GM12878 (cell line): ENCODE measurements around the gene KRTAP17-1. TPM values are rescaled to one million over a fixed set of nuclear protein-coding genes. Genes with fewer than 3 reads are reported as not detected.
A peak's percentile ranks its signal among the peaks of the same experiment; 100 is the strongest.

ENCODE experiments used
- CHD2 ChIP-seq: IDR thresholded peaks from 2 replicates; pipeline ENCODE4 v1.6.1; 2011; ENCODE audit warnings: low read depth, low read length, improper control_type of control experiment, borderline replicate concordance
- IRF5 ChIP-seq: fragments of 450-650 bp; IDR thresholded peaks from 2 replicates; pipeline ENCODE4 v1.6.1; 2017; ENCODE audit warnings: borderline replicate concordance
- RAD21 ChIP-seq: IDR thresholded peaks from 2 replicates; pipeline ENCODE4 v1.6.1; 2011; ENCODE audit warnings: mild to moderate bottlenecking, low read depth, low read length, moderate library complexity; ENCODE audit not compliant: insufficient read depth
- SMC3 ChIP-seq: IDR thresholded peaks from 2 replicates; pipeline ENCODE4 v1.6.1; 2011; ENCODE audit warnings: low read length, improper control_type of control experiment, borderline replicate concordance
- TAF1 ChIP-seq: IDR thresholded peaks from 2 replicates; pipeline ENCODE4 v1.6.1; 2011; ENCODE audit warnings: mild to moderate bottlenecking, low read depth, low read length, borderline replicate concordance
- ZBTB4 ChIP-seq: fragments of 450-650 bp; formaldehyde crosslinking; IDR thresholded peaks from 2 replicates; pipeline ENCODE4 v1.4.0; 2022; ENCODE audit warnings: mild to moderate bottlenecking, moderate library complexity
- ZNF687 ChIP-seq: fragments of 450-650 bp; IDR thresholded peaks from 2 replicates; pipeline ENCODE4 v1.6.1; 2017; ENCODE audit warnings: mild to moderate bottlenecking, moderate library complexity
- polyA plus RNA-seq, 11 experiments: library from polyadenylated mRNA; depleted of rRNA in 4 of 11; unstranded in 6 of 11; stranded (reverse) in 5 of 11; fragments of >200 nt; fragmentation: Nextera tagmentation in 4 of 11; fragmentation: Illumina TruSeq in 1 of 11; extraction: Ambion mirVana in 4 of 11; extraction: Trizol in 1 of 11; gene quantifications; 1 replicate in 1 of 11; 2 replicates in 10 of 11; pipeline versions ENCODE4 v1.2.1 to v1.2.3, GENCODE V29; 2011 to 2016; ENCODE audit warnings: inconsistent platforms in 2 of 11, missing spikeins in 2 of 11, low read depth in 1 of 11
- total RNA-seq, 4 experiments: library from RNA; depleted of rRNA in 3 of 4; stranded (reverse); fragments of >200 nt in 3 of 4; fragmentation: Illumina TruSeq in 1 of 4; extraction: Trizol in 1 of 4; gene quantifications; 2 replicates each; pipeline versions ENCODE4 v1.2.1 to v1.2.3, GENCODE V29; 2013 to 2021

The KRTAP17-1 gene
- total and polyA plus RNA-seq, 10 of the 15 experiments (the other 5 are each of a cell fraction or from before 2014, with no cell fraction given), result 0.16 to 5.7 (median 0.17) TPM; not detected in 7

- no peak for TF ChIP-seq TAF1
- peak; percentile 70 for TF ChIP-seq RAD21
- TF ChIP-seq SMC3, result peak; percentile 61
- TF ChIP-seq IRF5, result no peak
- no peak for TF ChIP-seq CHD2
- no peak for TF ChIP-seq ZBTB4
- TF ChIP-seq ZNF687, result no peak
Observed at GRCh38 chr17:41322094-41322902, 6.8 kb upstream of the KRTAP17-1 start (continued).
